ENCODE results near the gene MAD1L1.

- TF ChIP-seq CTCF (conservative IDR thresholded peaks at IDR 0.05): no peak
- no peak for TF ChIP-seq ZFX (IDR thresholded peaks at IDR 0.05)
Observed at GRCh38 chr7:2217206-2217605, 15.5 kb downstream of the MAD1L1 start.

Data from C4-2B (cell line).